GM18505 (cell line): ENCODE results near the gene JPH2.
"Not testable (repeated sequence)": the region's sequence is repeated elsewhere in the genome, so short reads cannot be mapped to it uniquely, and the experiment has no call there.

Source experiments
- ATAC-seq: cut with Tn5 transposase; IDR thresholded peaks from one replicate; pipeline ENCODE4 v1.9.1; 2021; ENCODE audit not compliant: unreplicated experiment
- POLR2A ChIP-seq: IDR thresholded peaks from 4 replicates; pipeline ENCODE4 v1.6.1; 2011; ENCODE audit warnings: borderline replicate concordance; ENCODE audit not compliant: insufficient read depth, insufficient read length; ENCODE audit errors: extremely low read depth

The JPH2 gene

DNA sequence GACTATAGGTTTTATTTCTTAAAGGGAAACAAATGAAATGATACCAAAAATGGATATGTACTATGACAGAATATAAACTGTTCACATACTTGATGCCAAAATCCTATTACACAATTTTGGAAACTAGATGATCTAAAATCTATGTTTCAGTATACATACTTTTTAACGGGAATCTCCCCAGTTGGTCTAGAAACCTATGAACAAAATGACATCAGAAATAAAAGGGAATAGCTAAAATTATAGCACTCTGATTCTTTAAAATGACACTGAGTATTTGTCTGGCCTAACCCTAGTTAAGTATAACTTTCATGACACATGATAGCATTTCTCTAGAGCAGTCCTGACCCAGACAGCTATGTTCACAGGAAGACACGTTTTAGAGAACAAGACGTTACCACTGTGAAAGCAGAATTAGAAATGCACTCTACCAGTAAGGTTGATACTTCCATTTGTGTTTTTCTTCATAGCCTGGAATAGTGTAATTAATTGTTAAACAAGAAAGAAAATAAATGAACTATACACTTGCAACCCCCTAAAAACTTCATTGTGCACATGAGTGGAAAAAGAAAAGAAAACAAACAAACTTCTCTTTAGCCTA is 20.2 kb upstream of the JPH2 start:
- ATAC-seq, result no peak

GRCh38 chr20:44206132-44206531 is 19.1 kb upstream of the JPH2 start:
- ATAC-seq, result no peak
- no peak for TF ChIP-seq POLR2A

More for the DNA sequence above, 20.2 kb upstream of the JPH2 start:
- no peak for TF ChIP-seq POLR2A

DNA sequence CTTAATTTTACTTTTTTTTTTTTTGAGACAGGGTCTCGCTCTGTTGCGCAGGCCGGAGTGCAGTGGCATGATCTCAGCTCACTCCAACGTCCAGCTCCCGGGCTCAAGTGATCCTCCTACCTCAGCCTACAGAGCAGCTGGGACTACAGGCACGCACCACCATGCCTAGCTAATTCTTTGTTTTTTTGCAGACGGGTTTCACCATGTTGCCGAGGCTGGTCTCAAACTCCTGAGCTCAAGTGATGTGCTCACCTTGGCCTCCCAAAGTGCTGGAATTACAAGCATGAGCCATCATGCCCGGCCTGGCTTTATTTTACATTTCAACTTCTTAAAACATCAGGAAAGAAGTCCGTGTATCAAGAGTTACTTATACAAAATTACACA is 17.8 kb upstream of the JPH2 start:
- no peak for TF ChIP-seq POLR2A
- no peak for ATAC-seq

DNA sequence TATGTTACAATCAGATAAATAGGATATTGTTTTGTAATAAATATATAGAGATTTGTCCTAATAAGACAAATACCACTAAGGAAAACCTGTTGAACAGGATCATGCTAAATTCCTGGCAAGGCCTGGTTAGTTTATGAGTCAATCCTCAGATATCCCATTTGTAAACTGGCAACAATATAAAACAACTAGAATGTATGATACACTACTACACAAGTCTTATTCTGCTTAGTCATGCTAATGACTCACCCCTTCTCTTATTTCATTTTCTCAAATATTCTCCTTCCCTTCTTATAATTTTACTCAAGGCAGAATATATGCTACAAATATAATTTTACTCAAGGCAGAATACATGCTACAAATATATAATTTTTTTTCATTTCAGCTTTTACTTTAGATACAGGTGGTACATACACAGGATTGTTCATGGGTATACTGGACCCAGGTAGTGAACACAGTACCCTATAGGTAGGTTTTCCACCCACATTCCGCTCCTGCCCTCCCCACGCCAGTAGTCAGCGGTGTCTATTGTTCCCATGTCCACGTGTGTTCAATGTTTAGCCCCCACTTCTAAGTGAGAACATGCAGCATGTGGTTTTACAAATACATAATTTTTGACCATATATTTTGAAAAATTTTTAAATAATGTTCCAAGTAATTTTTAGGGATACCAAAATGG is 17.3 kb upstream of the JPH2 start:
- TF ChIP-seq POLR2A, result no peak
- no peak for ATAC-seq

DNA sequence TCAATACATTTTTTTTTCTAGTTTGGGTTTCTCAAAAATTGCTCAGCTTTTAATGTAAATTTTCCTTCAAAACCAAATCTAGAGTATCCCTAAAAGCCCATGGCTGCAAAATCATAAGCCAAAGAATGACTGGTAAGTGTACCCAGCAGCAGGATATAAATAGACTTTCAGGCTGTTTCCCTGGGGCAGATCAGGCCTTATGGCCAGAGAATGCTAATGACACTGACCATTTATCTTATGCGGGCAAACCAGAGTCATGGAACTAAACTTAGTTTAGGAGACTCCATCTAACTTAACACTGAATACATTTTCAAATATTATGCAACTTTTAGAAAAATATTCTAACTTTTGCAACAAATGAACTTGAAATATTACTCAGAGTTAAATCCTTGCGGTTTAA is 16.2 kb upstream of the JPH2 start:
- TF ChIP-seq POLR2A, result no peak
- ATAC-seq, result no peak

GRCh38 chr20:44200983-44201382 is 14.0 kb upstream of the JPH2 start:
- ATAC-seq, result no peak
- no peak for TF ChIP-seq POLR2A

DNA sequence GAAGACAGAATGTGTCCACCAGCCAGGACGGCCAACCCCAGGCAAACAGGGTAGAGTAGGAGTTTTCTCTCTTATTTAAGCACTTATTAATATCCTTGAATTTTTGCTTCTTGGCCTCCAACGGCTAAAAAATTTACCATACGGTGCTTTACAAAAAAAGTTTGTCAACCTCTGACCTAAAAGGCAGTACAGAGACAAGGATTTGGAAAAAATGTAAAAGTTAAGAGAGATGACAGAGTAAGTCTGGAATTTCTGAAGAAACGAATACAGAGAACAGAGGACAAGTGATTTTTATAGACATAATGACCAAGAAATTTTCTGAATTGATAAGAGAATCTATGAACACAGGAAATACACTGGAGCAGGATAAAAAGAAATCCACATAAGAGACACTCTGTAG is 13.4 kb upstream of the JPH2 start:
- TF ChIP-seq POLR2A, result no peak
- no peak for ATAC-seq

DNA sequence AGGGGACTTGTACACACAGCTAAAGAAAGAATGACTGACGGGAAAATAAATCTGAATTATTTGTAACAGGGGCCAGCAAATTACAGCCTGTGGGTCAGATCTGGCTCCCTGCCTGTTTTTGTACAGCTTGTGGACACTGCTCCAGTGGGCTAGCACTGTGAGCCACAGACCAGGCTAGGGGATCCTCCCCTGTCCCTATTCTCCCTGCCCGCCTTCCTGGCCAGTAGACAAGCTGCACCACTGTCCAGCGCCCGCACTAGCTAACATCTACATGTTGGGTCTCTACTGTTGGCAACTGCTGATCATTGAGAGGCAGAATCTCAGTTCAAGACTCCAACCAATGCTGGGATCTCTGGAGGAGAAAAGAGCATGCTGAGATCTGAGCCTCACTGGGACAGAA is 12.9 kb upstream of the JPH2 start:
- no peak for TF ChIP-seq POLR2A
- ATAC-seq, result no peak

GRCh38 chr20:44198872-44199271 is 11.9 kb upstream of the JPH2 start:
- TF ChIP-seq POLR2A, result no peak
- no peak for ATAC-seq

- ATAC-seq, result no peak
- TF ChIP-seq POLR2A, result no peak
These were observed 9.3 kb upstream of the JPH2 start for GRCh38 chr20:44196271-44196670.

DNA sequence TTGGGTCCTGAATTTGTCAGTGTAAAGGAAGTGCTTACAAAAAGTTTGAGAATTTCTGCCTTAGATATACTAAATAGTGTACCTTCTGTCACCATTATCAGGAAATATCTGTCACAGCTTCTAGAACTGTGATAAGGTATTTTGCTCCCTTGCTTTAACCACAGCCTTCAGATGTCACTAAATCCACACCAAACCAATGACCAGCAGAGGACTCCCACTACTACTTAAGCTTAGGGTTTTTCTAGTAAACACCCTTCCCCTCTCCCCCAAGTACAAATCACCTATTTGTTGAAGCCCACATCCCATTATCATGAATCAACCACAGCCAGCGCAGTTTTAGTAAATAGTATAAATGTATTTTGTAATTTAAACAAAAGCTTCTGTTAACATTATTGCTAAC is 8.6 kb upstream of the JPH2 start:
- TF ChIP-seq POLR2A, result no peak
- ATAC-seq, result no peak

DNA sequence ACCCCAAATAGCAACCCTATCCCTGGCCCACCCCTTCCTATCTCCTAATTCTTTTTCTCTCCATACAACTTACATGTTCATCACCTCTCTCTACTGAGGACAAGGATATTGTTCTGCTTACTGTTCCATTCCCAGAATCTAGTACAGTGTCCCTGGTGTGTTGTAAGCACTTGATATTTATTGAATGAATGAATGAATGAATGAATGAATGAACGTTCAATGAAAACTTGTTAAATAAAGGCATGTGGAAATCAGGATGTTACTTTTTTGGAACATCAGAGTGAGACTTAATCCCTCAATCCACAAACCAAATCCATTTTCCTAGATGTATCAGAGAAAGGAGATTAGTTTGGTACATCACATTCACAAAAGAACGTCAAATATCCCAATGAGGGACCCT is 6.8 kb upstream of the JPH2 start:
- no peak for TF ChIP-seq POLR2A
- no peak for ATAC-seq

DNA sequence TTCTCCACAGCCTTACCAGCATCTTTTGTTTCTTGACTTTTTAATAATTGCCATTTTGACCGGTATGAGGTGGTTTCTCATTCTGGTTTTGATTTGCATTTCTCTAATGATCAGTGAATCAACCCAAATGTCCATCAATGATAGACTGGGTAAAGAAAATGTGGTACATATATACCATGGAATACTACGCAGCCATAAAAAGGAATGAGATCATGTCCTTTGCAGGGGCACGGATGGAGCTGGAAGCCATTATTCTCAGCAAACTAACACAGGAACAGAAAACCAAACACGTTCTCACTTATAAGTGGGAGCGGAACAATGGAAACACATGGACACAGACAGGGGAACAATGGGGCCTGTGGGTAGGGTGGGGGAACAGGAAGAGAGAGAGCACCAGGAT is 4.7 kb upstream of the JPH2 start:
- not testable (repeated sequence) for ATAC-seq

DNA sequence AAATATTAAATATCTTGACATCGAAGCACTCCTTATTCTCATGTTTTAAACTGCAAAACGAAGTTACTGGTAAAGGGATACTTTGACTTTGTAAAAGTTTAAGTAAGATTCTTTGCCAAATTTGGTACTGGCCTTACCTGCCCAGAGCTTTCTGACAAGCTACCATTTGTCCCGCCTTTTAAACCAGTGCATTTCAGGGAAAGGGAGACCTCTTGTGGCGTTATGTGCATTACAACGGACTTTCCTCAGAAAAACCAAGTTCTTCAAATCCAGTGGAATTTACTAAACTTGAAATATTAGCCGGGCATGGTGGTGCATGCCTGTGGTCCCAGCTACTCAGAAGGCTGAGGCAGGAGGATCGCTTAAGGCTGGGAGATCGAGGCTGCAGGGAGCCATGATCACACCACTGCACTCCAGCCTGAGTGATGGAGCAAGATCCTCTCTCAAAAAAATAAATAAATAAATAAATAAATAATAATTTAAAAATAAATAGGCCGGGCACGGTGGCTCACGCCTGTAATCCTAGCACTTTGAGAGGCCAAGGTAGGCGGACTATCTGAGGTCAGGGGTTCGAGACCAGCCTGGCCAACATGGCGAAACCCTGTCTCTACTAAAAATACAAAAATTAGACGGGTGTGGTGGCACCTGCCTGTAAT is 3.3 kb upstream of the JPH2 start:
- ATAC-seq, result not testable (repeated sequence)
